Astrocyte (in vitro differentiated cells and primary cell): ENCODE results near the gene MUC21.

Experiments
- EZH2 ChIP-seq: IDR thresholded peaks from 2 replicates; pipeline ENCODE4 v1.6.1; 2012; ENCODE audit warnings: mild to moderate bottlenecking, low read length, inconsistent platforms; ENCODE audit not compliant: insufficient read depth
- TF ChIP-seq, protein P1 (sequence below): IDR thresholded peaks from 2 replicates; pipeline ENCODE4 v1.5.1; 2011; ENCODE audit warnings: low read depth, mild to moderate bottlenecking, inconsistent platforms, low read length, moderate library complexity; ENCODE audit not compliant: insufficient read depth

DNA sequence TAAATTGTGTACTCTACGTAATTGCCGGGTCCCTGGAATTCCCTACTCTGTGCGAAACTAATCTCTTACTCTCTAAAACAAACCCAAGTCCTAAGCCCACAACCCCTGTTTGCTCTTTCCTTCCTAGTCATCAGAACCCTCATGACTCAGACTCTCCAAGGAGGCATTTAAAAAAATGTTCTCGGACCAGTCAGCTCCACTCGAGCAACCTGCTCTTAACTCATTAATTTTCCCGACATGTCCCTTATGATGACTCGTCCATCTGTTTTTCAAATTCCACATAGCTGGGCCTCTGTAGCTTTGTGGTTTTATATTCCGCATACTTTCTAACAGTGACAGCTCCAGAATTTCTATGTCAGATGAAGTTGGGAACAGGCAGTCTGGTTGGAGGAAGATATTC lies 24.2 kb downstream of the MUC21 start:
- TF ChIP-seq, protein P1, sequence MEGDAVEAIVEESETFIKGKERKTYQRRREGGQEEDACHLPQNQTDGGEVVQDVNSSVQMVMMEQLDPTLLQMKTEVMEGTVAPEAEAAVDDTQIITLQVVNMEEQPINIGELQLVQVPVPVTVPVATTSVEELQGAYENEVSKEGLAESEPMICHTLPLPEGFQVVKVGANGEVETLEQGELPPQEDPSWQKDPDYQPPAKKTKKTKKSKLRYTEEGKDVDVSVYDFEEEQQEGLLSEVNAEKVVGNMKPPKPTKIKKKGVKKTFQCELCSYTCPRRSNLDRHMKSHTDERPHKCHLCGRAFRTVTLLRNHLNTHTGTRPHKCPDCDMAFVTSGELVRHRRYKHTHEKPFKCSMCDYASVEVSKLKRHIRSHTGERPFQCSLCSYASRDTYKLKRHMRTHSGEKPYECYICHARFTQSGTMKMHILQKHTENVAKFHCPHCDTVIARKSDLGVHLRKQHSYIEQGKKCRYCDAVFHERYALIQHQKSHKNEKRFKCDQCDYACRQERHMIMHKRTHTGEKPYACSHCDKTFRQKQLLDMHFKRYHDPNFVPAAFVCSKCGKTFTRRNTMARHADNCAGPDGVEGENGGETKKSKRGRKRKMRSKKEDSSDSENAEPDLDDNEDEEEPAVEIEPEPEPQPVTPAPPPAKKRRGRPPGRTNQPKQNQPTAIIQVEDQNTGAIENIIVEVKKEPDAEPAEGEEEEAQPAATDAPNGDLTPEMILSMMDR = no peak
- TF ChIP-seq EZH2 = no peak
